GM21390 (cell line): ENCODE results near the gene KCNAB2.

ENCODE experiments used
- ATAC-seq: cut with Tn5 transposase; IDR thresholded peaks from one replicate; pipeline ENCODE4 v1.9.1; 2021; ENCODE audit not compliant: unreplicated experiment

The KCNAB2 gene

DNA sequence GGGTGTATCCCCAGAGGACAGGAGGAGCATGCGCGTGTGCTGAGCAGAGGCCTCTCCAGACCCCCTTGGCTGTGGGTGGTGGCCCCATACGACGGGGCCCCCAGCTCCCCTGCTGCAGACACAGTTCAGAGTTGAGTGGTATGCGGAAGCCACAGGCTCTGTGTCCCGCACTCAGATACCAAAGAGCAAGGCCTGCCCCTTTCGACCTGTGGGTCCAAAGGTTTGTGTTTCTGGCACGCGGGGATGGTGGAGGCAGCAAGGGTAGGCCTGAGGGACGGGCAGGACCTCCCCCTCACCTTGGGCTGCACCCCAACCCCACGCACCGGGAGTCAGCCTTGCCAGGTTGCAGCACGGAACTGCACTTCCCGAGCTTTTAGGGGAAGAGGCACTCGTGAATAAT lies at the start of gene KCNAB2:
KCNAB2 (plus strand) TSS at position 328 of the 400 bp plus-strand sequence. CDS start 5,649 bp downstream, outside the sequence.
- no peak for ATAC-seq

DNA sequence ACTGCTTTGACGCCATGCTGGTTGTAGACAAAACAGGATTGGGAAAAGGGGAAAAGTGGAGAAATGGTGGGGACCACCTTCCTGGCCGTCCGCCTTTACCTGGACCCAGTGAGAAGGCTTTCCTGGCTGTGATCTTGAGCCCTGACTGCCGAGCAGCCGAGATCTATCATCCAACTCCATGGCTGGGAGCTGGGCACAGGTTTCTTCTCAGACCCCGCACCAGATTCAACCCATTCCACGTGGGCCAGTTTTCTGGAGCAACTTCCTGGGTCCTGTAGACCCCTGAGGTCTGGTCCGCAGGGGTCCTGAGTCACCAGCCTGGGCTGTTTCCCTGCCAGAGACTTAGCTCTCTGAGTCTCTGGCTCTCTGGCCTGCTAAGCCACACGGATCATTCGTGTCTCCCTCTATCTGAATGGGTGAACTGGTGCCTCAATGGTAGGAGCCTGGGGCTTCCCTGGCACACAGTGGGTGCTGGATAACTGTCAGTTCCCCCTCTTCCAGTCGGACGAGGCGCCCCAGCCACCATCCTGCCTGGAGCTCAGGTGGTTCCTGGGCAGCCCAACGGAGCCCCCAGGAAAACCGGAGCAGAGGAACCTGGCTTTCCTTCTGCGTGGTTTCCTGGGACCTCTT lies 48.9 kb upstream of the KCNAB2 start:
- no peak for ATAC-seq

DNA sequence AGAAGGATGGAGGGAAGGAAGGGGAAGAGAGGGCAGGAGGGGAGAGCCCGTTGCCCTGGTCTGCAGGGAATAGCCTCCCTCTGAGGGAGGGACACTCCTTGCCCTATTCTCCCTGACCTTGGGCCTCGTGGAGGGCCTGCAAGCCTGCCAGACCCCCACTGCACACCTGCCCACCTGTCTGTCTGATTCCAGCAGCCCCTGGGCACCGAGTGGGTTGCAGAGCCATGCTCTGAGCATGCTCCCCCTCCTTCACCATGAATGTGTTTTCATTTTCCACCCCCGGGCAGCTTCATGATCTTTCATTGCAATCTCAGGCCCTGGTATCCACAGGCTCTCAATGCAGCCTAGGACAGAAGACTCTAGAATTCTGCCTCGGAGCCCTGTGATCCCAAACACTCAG lies 48.4 kb upstream of the KCNAB2 start:
- ATAC-seq: no peak

DNA sequence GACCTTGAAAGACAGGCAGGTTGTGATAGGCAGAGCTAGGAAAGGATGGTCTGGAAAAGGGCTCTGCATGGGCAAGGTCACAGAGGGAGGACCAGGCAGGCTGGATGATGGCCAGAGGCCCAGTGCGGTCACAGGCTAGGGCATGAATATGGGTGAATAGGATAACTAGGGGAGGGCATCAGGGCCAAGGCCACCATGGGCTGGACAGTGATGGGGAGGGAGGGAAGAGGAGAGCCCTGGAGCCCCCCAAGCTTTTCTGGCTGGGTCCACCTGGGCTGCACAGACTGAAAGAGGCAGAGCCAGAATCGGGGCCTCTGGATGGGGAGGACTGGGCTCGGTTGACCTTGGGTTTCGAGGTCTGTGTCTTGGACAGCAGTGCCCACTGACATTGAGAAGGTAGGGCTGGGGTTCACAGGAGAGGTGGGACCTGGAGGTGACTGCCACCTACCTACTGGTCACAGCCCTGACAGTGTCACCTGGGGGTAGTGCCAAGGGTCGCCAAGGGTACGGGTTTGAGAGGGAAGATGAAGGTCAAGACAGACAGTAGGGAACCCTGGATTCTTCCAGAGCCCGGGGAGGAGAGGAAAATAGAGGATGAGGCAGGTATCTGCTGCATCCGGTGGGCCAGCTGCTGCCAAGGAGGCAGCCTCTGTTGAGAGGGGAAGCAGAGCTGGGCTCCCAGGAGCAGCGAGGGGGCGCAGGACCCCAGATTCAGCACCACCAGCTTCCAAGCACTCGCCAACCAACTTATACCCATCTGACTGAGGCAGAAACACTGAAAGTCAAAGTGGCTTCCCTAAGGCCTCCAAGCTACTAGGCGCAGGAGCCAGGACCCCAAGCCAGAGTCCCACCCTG lies 47.4 kb upstream of the KCNAB2 start:
- no peak for ATAC-seq

DNA sequence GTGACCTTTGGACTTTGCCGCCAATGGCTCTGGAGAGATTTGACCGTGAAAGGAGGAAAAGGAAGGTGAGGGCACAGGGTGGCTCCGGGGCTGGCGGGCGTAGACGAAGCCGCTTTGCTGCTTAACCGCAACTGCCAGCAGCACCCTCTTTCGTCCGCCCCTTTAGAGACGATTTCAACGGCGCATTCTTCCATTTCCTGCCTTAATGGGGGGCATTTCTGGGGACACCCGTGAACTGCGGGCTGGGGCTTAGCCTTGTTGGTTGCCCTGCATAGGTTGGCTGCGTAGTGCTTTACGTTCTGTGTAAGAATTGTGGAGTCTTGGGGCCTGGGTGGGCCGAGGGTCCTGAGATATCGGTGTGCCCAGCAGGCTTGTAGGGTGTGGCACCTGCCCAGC lies 46.8 kb upstream of the KCNAB2 start:
- ATAC-seq: no peak

DNA sequence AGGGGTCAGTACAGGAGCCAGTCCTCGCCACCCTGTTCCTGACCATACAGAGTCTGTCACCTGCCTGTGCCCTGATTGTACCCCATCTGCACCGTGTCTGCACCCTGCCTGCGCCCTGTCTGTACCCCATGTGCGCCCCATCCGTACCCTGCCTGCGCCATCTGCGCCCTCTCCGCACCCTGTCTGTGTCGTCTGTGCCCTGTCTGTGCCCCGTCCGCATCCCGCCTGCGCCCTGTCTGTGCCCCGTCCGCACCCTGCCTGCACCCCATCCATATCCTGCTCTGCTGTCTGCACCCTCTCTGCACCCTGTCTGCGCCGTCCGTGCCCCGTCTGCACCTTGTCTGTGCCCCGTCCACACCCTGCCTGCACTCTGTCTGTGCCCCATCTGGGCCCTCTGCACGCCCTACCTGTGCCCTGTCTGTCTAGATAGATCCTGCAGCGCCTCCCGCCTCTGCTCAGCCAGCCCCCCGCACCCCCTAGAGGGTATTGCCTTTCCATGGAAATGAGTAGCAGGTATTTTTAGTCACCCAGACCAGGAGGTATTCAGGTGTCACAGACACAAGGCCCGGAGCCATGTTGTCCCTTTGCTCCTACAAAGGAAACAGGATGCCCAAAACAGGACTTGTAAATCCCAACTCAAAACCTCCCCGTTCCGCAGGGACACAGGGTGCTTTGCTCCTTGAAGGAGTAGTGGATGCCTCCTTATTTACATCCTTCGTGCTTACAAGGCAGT lies 45.8 kb upstream of the KCNAB2 start:
- ATAC-seq: no peak

DNA sequence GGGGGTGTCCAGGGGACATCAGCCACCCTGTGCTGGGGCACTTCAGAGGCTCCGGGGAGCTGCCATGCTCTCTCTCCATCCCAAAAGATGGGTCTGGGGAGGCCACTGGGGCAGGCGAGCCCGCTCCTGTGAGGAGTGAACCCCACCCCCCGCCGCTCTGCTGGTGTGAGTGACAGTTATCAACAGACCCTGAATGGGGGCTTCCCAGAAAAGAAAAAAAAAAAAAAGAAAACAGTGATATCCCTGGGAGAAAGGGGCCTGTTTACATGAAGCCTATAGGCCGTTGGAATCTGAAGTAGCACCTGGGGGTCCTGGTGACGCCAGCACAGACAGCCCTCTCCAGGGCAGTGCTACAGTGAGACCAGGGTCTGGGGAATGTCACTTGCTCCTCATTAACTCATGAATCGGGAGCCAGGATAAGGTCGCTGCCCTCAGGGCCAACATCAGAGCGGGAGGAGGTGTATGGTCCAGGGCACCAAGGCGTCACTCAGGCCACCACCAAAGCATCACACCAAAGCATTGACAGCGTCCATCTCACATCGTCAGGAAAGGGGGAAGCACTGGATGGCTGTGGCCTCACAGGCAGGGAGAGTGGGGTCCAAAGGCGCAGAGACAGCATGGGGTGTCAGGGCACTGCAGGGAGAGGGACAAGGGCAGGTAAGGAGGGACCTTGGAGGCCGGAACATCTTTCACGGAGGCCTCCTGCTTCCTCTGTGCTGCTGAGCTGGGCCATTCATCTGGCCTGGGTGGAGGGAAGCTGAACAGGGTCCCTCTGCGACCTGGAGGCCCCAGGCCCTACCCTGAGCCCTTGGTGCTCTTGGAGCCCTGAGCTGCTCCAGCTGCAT lies 45.0 kb upstream of the KCNAB2 start:
- no peak for ATAC-seq

DNA sequence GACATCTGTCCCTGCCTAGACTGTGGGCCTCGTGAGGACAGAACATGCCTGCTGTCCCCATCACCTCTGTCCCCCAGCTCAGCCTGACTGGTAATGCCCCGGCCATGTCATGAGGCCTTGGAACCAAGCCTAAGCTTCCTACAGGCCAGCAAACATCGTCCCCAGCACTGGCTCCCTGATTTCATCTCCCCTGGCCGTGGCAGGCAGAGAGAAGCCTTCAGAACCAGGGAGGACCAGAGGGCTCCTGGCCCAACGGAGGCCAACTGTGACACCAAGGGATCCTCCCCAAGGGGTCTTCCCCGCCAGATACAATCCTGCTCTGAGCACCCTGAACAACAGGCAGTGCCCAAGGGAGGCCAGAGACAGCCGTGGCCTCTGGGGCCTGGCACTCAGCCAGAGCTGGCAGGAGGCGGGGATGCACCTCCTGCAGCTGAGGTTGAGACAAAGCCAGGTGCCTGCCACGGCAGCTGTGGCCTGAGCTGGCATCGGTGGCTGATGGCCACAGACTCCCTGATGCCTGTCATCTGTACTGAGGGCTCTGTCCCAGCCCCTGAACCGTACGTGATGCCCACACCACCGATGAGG lies 43.6 kb upstream of the KCNAB2 start:
- ATAC-seq: no peak

DNA sequence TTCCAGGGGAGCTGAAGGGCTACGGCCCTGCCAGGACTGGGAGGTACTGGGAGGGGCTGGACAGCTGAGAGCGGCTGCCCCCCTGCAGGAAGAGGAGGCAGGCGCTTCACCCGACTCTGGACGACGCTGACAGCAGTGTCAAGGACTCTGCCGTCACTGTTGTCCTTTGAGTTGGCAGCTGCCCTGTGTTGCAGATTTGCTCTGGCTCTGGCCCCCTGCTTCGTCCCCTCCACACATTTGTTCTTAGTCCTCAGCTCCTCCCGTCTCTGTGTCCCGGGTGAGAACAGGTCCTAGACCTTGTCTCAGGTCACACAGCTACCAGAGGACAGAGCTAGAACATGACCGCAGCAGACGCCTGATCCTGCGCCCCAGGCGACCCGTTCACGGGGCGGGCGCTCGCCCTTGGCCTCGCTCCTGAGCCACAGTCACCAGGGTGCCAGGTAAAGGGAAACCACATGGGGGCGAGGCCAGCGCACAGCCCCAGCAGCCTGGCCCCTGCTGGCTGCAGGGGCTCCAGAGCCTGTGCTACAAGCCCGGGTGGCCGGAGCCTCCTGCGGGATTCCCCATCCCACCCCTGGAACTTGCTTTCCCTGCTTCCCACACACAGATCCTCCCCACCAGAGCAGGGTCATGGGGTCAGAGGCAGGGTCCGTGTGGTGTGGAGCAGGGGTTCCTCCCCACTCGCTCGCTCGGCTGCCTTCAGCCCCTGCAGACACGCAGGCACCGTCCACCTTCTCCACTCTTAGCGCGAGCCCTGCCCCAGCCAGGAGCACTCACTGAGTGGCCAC lies 42.8 kb upstream of the KCNAB2 start:
- no peak for ATAC-seq

DNA sequence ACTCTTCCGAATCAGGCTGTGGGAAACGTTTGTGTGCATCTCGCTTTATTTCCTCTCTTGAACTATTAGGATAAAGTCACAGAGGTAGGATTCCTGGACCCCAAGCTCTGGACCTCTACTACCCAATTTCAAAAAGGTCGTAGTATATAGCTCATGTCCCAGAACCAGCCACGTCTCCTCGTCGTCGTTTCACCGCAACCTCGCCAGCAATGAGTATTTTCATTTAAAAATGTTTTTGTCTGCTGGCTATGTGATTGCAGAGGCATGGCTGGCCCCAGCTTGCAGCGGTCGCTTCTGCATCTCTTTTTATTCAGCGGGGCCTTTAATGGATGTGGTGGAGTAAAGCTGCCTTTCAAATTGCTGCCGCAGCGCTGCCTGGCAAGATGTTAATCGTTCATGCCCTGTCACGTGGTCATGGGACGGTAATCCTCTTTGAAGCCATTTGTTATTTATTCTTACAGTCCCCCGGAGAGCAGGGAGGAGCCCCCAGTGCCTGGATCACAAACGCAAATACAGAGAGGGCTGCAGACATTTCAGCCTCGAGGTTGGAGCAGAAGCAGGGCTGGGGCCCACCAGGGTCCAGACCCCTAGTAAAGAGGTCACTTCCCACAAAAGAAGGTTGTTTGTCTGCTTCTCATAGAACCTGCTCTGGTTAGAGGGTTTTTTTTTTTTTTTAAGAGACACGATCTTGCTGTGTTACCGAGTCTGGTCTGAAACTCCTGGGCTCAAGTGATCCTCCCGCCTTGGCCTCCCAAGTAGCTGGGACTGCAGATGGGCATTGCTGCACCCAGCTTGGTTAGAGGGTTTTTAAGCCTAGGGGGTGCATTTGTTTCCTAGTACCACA lies 41.9 kb upstream of the KCNAB2 start:
- ATAC-seq: no peak

DNA sequence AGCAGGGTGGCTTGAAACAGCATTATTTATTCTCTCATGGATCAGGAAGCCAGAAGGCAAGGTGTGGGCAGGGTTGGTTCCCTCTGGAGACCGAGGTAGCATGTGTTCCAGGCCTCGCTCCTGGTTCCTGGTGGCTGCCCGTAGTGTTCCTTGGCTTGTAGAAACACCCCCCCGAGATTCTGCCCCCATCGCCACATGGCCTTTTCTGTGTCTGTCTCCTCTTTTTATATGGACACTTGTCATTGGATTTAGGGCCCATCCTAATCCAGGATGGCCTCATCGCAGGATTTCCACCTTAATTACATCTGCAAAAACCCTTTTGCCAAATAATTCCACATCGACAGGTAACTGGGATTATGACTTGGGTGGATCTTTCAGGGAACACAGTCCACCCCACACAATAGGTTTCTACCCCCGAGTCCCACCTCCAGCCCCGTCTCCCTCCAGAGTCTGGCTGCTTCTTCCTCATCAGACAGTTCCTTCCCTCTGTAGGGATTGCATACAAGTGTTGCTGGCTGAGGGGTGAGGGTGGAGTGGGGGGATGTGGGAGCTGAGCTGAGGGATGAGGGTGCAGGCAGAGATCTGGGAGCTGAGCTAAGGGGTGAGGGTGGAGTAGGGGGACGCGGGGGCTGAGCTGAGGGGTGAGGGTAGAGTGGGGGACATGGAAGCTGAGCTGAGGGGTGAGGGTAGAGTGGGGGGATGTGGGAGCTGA lies 41.1 kb upstream of the KCNAB2 start:
- ATAC-seq: no peak

DNA sequence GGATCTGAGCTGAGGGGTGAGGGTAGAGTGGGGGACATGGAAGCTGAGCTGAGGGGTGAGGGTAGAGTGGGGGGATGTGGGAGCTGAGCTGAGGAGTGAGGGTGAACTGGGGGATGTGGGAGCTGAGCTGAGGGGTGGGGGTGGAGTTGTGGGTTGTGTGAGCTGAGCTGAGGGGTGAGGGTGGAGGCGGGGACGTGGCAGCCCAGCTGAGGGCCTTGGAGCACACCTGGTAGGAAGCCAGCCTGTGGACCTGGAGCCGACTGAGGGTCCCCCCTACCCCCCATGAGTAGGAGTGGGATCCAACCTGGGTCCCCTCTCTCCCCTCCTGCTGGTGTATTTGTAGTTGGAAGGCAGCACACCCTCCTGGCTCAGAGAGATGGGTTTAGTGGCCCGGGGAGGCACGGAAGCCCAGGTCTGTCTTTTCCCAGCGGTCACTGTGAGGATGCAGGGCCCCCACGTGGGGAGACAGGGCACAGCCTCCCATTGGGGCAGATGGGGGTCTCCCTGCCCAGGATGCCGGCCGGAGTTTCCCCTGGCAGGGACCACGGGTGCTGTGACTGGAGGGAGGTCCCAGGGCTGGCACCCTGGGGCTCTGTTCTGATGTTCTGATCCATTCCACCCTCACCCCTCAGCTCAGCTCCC lies 40.3 kb upstream of the KCNAB2 start:
- ATAC-seq: no peak

DNA sequence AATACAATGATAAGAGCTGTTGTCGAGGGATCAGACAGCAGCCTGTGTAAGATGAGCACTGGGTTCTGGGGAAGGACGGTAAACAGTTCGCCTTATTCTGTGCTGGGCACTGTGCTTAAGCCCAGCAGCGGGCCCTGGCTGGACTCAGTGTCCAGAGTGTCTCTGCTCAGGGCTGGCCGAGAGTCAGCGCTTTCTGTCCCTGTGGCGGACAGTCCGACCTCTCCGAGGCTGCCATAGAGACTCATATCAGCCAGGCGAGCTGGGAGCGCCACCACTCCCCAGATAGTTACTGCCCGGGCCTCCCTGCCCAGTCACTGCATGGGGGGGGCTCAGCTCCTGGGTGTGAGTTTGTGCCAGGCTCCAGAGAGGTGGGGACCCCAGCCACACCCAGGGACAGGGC lies 38.8 kb upstream of the KCNAB2 start:
- ATAC-seq: no peak

DNA sequence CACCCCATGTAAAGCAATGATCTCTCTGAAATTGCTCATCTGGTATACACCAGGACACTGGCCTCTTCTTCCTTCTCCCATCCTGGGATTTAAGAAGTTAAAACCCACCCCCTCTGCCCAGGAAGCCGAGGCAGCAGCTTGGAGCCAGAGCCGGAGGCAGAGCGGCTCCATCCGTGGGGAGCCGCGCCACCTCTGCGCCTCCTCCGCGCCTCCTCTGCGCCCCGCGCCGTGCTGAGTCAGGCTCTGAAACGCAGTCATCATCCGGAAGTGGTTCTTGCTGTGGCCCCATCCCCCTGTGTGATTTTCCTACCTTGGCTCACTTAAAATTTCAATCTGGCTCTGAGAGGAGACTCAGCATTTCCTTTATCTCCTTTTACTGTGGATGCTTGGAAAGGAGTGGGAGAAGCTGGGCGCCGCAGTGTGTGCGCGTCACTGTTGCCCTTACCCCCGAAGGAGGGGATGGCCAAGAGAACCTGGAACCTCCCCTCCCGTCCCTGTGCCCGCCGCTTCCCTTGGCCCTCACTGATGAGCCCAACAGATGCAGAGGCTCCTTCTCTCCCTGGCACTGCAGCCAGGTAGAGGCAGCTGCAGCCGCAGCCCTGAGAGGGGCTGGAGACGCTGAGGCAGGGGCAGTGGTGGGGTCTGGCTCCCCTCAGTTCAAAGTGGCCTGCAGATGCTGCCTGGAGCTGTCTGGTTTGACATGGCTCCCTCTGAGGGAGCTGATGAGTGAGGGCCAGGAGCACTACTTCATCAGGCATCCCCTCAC lies 38.2 kb upstream of the KCNAB2 start:
- no peak for ATAC-seq

DNA sequence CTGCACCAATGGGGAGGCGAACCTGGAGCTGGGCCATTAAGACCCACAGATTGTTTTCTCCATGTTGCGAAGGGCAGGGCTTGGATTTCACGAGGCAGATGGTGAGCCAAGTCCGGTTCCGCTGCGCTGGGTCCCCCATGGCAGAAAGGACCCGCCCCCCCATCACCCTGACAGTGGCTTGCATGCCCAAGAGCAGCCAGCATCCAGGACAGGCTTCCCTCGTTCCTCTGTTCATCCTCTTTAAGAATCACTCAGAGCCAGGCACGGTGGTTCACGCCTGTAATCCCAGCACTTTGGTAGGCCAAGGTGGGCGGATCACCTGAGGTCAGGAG lies 37.6 kb upstream of the KCNAB2 start:
- no peak for ATAC-seq

DNA sequence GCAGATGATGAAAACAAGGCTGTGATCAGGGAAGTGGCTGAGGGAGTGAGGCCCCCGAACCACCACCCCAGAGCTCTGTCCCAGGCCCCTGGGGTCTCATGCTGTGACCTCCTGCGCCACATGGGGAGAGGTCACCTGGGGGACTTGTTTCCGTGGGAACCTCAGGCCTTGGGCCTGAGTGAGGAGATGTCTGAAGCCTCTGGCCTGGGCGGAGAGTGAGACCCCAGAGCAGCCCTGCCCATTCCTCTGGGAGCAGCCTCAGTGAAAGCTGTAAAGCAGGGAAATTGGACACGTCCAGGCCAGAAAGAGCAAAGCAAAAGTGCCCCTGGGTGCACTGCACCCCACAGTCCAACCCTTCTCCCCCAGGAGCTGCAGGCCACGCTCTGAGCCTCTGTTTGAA lies 37.0 kb upstream of the KCNAB2 start:
- ATAC-seq: no peak
